Testis (tissue), 2 donors: ENCODE measurements around the gene ATP5F1A.

Experiments
- CTCF ChIP-seq, 3 experiments: fragments of 450-650 bp in 2 of 3; fragments of 200-600 bp in 1 of 3; sonication (generic) in 1 of 3; IDR thresholded peaks; one replicate each; pipeline ENCODE4 v1.5.1; 2016 to 2019; ENCODE audit warnings: antibody characterized with exemption in 3 of 3, mild to moderate bottlenecking in 2 of 3, moderate library complexity in 1 of 3
- POLR2A ChIP-seq: fragments of 450-650 bp; IDR thresholded peaks from one replicate; pipeline ENCODE4 v1.6.1; 2017; ENCODE audit warnings: antibody characterized with exemption, mild to moderate bottlenecking, moderate library complexity

GRCh38 chr18:46084431-46084830 is 13.7 kb downstream of the ATP5F1A start:
- no peak for TF ChIP-seq CTCF (IDR thresholded peaks at IDR 0.05)
- TF ChIP-seq POLR2A, result no peak
